ENCODE results near the gene ROCK2.

The ROCK2 gene

DNA sequence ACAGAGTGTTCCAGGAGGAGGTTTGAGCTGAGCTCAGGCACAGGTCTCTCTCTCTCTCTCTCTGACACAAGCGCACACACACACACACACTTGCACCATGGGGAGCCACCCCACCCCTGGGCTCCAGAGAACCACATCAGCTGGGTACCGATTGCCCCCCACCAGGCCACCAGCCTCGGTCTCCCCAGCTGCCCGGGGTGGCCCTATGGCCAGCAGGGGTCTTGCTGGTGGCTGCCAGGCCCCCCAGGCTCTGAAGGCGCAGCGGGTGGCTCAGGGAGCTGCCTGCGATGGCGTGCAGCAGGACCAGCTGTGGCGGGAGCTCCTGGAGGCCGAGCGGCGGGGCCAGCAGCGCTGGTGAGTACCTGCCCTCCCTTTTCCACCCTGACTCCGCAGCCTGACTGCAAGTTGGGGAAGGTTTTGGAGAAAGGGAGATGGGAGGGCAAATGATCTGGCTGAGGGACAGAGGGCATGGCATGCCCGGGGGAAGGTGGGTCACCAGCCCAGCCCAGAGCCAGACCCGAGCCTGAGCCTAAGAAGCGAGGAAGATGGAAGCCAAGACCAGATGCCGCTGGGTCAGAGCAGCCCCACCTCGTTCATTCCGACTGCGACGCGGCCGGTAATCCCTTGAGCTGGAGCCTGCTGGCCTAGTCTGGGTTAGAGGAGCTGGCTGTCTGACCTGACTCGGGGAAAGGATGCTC lies 211.0 kb downstream of the ROCK2 start:
- no peak for DNase-seq (ENCODE audit: low read depth)
- no peak overlapping the region for H3K4me3 ChIP-seq (ENCODE audit: low read depth, low read length)
- TF ChIP-seq, protein P1, sequence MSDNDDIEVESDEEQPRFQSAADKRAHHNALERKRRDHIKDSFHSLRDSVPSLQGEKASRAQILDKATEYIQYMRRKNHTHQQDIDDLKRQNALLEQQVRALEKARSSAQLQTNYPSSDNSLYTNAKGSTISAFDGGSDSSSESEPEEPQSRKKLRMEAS (IDR thresholded peaks at IDR 0.05; ENCODE audit: low read depth, low read length), result no peak
- TF ChIP-seq CTCF (IDR thresholded peaks at IDR 0.05; ENCODE audit: low read depth, low read length), result no peak
- no peak for TF ChIP-seq MYC (IDR thresholded peaks at IDR 0.05; ENCODE audit: low read depth, low read length)
- TF ChIP-seq POLR2A (IDR thresholded peaks at IDR 0.05; ENCODE audit: extremely low read depth, insufficient read length), result no peak

- no peak overlapping the region for H3K4me3 ChIP-seq (ENCODE audit: low read depth, low read length)
- no peak for DNase-seq (ENCODE audit: low read depth)
- TF ChIP-seq, protein P1 (IDR thresholded peaks at IDR 0.05; ENCODE audit: low read depth, low read length), result no peak
- TF ChIP-seq CTCF (IDR thresholded peaks at IDR 0.05; ENCODE audit: low read depth, low read length), result no peak
- TF ChIP-seq MYC (IDR thresholded peaks at IDR 0.05; ENCODE audit: low read depth, low read length), result no peak
- no peak for TF ChIP-seq POLR2A (IDR thresholded peaks at IDR 0.05; ENCODE audit: extremely low read depth, insufficient read length)
Observed at GRCh38 chr2:11132036-11132671, 212.3 kb downstream of the ROCK2 start.

GRCh38 chr2:11131166-11131920 lies 213.1 kb downstream of the ROCK2 start:
- no peak overlapping the region for H3K4me3 ChIP-seq (ENCODE audit: low read depth, low read length)
- no peak for DNase-seq (ENCODE audit: low read depth)
- TF ChIP-seq, protein P1 (IDR thresholded peaks at IDR 0.05; ENCODE audit: low read depth, low read length), result no peak
- TF ChIP-seq MYC (IDR thresholded peaks at IDR 0.05; ENCODE audit: low read depth, low read length) (no peak), CTCF (IDR thresholded peaks at IDR 0.05; ENCODE audit: low read depth, low read length) (no peak), POLR2A (IDR thresholded peaks at IDR 0.05; ENCODE audit: extremely low read depth, insufficient read length) (no peak)
